ENCODE data around the gene CALD1.

DNA sequence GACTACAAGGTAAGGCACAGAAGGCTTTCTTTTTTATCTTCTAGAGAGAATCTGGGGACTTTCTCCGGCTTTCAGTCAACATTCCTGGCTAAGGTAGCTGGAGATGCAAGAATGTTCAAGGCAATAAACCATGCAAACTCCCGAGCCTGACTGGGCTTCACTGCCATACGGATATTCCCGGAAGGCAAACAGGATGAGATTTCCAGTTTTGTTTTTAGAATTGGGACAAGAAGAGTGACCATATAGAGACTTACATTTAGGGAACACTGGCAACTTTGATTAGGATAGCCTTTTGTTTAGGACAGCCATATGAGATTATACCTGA is 269 bp downstream of the CALD1 start:
- TF ChIP-seq, protein P1, sequence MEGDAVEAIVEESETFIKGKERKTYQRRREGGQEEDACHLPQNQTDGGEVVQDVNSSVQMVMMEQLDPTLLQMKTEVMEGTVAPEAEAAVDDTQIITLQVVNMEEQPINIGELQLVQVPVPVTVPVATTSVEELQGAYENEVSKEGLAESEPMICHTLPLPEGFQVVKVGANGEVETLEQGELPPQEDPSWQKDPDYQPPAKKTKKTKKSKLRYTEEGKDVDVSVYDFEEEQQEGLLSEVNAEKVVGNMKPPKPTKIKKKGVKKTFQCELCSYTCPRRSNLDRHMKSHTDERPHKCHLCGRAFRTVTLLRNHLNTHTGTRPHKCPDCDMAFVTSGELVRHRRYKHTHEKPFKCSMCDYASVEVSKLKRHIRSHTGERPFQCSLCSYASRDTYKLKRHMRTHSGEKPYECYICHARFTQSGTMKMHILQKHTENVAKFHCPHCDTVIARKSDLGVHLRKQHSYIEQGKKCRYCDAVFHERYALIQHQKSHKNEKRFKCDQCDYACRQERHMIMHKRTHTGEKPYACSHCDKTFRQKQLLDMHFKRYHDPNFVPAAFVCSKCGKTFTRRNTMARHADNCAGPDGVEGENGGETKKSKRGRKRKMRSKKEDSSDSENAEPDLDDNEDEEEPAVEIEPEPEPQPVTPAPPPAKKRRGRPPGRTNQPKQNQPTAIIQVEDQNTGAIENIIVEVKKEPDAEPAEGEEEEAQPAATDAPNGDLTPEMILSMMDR (IDR thresholded peaks at IDR 0.05), result no peak
- TF ChIP-seq EZH2 (IDR thresholded peaks at IDR 0.05), result no peak

All from neural progenitor cell (in vitro differentiated cells).